ENCODE measurements around the gene TTC36.

DNA sequence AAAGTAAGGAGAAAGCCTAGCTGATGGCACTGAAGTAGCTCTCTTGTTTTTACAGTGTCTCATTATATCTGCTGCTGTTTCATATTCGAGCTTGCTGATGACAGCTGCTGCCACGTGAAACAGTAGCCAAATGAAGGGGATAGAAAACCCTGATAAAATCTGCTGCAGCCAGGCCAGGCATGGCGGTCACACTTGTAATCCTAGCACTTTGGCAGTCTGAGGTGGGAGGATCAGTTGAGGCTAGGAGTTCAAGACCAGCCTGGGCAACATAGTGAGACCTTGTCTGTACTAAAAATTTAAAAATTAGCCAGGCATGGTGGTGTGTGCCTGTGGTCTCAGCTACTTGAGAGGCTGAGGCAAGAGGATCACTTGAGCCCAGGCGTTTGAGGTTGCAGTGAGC is 25.1 kb downstream of the TTC36 start:
- TF ChIP-seq, protein P1, sequence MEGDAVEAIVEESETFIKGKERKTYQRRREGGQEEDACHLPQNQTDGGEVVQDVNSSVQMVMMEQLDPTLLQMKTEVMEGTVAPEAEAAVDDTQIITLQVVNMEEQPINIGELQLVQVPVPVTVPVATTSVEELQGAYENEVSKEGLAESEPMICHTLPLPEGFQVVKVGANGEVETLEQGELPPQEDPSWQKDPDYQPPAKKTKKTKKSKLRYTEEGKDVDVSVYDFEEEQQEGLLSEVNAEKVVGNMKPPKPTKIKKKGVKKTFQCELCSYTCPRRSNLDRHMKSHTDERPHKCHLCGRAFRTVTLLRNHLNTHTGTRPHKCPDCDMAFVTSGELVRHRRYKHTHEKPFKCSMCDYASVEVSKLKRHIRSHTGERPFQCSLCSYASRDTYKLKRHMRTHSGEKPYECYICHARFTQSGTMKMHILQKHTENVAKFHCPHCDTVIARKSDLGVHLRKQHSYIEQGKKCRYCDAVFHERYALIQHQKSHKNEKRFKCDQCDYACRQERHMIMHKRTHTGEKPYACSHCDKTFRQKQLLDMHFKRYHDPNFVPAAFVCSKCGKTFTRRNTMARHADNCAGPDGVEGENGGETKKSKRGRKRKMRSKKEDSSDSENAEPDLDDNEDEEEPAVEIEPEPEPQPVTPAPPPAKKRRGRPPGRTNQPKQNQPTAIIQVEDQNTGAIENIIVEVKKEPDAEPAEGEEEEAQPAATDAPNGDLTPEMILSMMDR (IDR thresholded peaks at IDR 0.05; ENCODE audit: low read depth, low read length, poor library complexity, severe bottlenecking) = no peak
- no peak for TF ChIP-seq EZH2phosphoT487 (IDR thresholded peaks at IDR 0.05; ENCODE audit: borderline replicate concordance, low read length)

All from DOHH2 (cell line).